ENCODE data around the gene FGB. TPM values are rescaled to one million over a fixed set of nuclear protein-coding genes. Genes with fewer than 3 reads are reported as not detected.

Gene FGB
- total and polyA plus RNA-seq, 2 donors (not counting 3 experiments of a cell fraction or from before 2014, with no cell fraction given): not detected

- dilution Hi-C loops (cut with MboI; ENCODE audit: extremely low pct_ligation_motif_present, low sequenced_read_pairs): no loop called here
- FAIRE-seq (no peak), DNase-seq (ENCODE audit: low read depth, low spot score) (no peak)
- no peaks in the 10 kb centered on the region for H3K27me3 ChIP-seq (ENCODE audit: control insufficient read depth in 2 of 2, insufficient read depth in 2 of 2, low read length in 2 of 2)
- H3K9me1 ChIP-seq (replicated peaks; ENCODE audit: control insufficient read depth, extremely low read depth, insufficient read depth, low read length): no peaks in the 10 kb centered on the region
- no peaks in the 10 kb centered on the region for H3K4me1 ChIP-seq (ENCODE audit: control insufficient read depth, extremely low read depth, insufficient read depth, low read length)
- H3K36me3 ChIP-seq (ENCODE audit: control insufficient read depth in 2 of 2, extremely low read depth in 1 of 2, insufficient read depth in 2 of 2, low read length in 2 of 2): no peaks in the 10 kb centered on the region
- no peak for TF ChIP-seq MYC (IDR thresholded peaks at IDR 0.05; ENCODE audit: low read depth, low read length)
- H3K9ac ChIP-seq (replicated peaks; ENCODE audit: extremely low read depth, insufficient read depth, low read length): no peak overlapping the region
- H4K20me1 ChIP-seq (replicated peaks; ENCODE audit: control insufficient read depth, extremely low read depth, insufficient read depth, low read length): no peaks in the 10 kb centered on the region
- no TSS peak for BruUV-seq (replicated peaks)
- ChIA-PET CTCF (interaction anchor here (1.4 to 2.7 kb wide), 2 partner anchors 10 to 11 kb away, joined by 3 to 10 read pairs; no protein-coding TSS in a partner anchor), POLR2A (no interaction called here)
- H3K4me3 ChIP-seq (replicated peaks in 1 of 3; ENCODE audit: insufficient read depth in 1 of 3, low read depth in 1 of 3, low read length in 3 of 3): no peak overlapping the region
- H3K4me2 ChIP-seq (ENCODE audit: insufficient read depth, low read length): no peak overlapping the region
- H3K79me2 ChIP-seq (ENCODE audit: control insufficient read depth, insufficient read depth, low read length): no peaks in the 10 kb centered on the region
- H2AFZ ChIP-seq (ENCODE audit: low read depth, low read length): no peak overlapping the region
- intact Hi-C loops (cut with micrococcal nuclease): no loop called here
- H3K27ac ChIP-seq (ENCODE audit: insufficient read depth, low read depth, low read length): no peak overlapping the region
- no peaks in the 10 kb centered on the region for H3K9me3 ChIP-seq (replicated peaks; ENCODE audit: control insufficient read depth, insufficient read depth, low read length)
Observed at GRCh38 chr4:154516318-154517029, 46.3 kb upstream of the FGB start.

DNA sequence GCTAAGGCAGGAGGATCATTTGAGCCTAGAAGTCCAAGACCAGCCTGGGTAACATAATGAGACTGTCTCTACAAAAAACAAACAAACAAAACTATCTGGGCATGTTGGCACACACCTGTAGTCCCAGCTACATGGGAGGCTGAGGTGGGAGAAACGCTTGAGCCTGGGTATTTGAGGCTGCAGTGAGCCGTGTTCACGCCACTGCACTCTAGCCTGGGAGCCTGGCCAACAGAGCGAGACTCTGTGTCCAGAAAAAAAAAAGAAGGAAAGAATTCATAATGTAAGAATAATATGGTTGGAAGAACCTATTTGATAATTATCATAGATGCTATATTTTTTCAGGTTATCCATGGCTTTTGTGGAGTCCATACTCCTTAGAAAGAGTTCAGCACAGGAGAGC is 45.2 kb upstream of the FGB start:
- H3K9me3 ChIP-seq (replicated peaks; ENCODE audit: control insufficient read depth, insufficient read depth, low read length): no peaks in the 10 kb centered on the region
- CTCF ChIA-PET: interaction anchor here (1.2 to 2.7 kb wide), 4 partner anchors 11 to 41 kb away, joined by 3 to 10 read pairs (median 3); no protein-coding TSS in a partner anchor

More for the DNA sequence above, 45.2 kb upstream of the FGB start:
- H3K36me3 ChIP-seq (ENCODE audit: control insufficient read depth in 2 of 2, extremely low read depth in 1 of 2, insufficient read depth in 2 of 2, low read length in 2 of 2): no peaks in the 10 kb centered on the region
- H3K27me3 ChIP-seq (ENCODE audit: control insufficient read depth in 2 of 2, insufficient read depth in 2 of 2, low read length in 2 of 2): no peaks in the 10 kb centered on the region
- FAIRE-seq (no peak), DNase-seq (ENCODE audit: low read depth, low spot score) (no peak)
- H3K27ac ChIP-seq (ENCODE audit: insufficient read depth, low read depth, low read length): no peak overlapping the region
- H2AFZ ChIP-seq (ENCODE audit: low read depth, low read length): no peak overlapping the region
- TF ChIP-seq MYC (IDR thresholded peaks at IDR 0.05; ENCODE audit: low read depth, low read length): no peak
- no peak for TF ChIP-seq CTCF (IDR thresholded peaks at IDR 0.05; ENCODE audit: extremely low read depth in 1 of 2, insufficient read depth in 1 of 2, low read depth in 1 of 2, low read length in 2 of 2)
- TF ChIP-seq JUN (IDR thresholded peaks at IDR 0.05; ENCODE audit: borderline replicate concordance, insufficient read depth, insufficient read length, low read depth): no peak
- TF ChIP-seq, protein P1, sequence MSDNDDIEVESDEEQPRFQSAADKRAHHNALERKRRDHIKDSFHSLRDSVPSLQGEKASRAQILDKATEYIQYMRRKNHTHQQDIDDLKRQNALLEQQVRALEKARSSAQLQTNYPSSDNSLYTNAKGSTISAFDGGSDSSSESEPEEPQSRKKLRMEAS (IDR thresholded peaks at IDR 0.05; ENCODE audit: insufficient read depth, insufficient read length): no peak
- no peak overlapping the region for H3K4me3 ChIP-seq (replicated peaks in 1 of 3; ENCODE audit: insufficient read depth in 1 of 3, low read depth in 1 of 3, low read length in 3 of 3)
- H3K79me2 ChIP-seq (ENCODE audit: control insufficient read depth, insufficient read depth, low read length): no peaks in the 10 kb centered on the region
- H3K9me1 ChIP-seq (replicated peaks; ENCODE audit: control insufficient read depth, extremely low read depth, insufficient read depth, low read length): no peaks in the 10 kb centered on the region
- no peak overlapping the region for H3K4me2 ChIP-seq (ENCODE audit: insufficient read depth, low read length)
- POLR2A ChIA-PET: no interaction called here
- intact Hi-C loops (cut with micrococcal nuclease) (no loop called here), dilution Hi-C loops (cut with MboI; ENCODE audit: extremely low pct_ligation_motif_present, low sequenced_read_pairs) (no loop called here)
- BruUV-seq (replicated peaks): no TSS peak
- no peak overlapping the region for H3K9ac ChIP-seq (replicated peaks; ENCODE audit: extremely low read depth, insufficient read depth, low read length)
- H3K4me1 ChIP-seq (ENCODE audit: control insufficient read depth, extremely low read depth, insufficient read depth, low read length): no peaks in the 10 kb centered on the region
- no peaks in the 10 kb centered on the region for H4K20me1 ChIP-seq (replicated peaks; ENCODE audit: control insufficient read depth, extremely low read depth, insufficient read depth, low read length)

Measured in endothelial cell of umbilical vein (primary cell).